Raji (cell line): ENCODE data around the gene H2AZ2.

Experiments
- POLR2A ChIP-seq: IDR thresholded peaks from 2 replicates; pipeline ENCODE4 v1.6.1; 2011; ENCODE audit warnings: low read depth, low read length, control low read depth; ENCODE audit not compliant: insufficient read depth

H2AZ2 gene

DNA sequence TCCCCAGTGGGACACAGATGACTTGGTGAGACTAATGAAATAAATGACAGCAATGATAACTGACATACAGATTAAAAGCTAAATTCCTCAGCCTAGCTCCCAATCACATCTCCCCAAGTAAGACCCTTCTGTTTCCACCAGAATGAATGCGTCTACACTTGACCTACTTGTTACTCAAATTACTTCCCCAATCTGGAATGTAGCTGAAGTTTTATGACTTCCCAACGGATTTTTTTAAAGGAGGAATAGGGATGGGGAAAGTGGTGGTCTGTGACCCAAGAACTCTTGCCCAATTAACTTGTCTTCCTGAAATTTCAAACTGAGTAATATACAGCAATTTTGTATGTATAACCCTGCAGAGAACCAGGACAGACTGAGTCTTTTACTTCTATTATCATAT lies 9.1 kb downstream of the H2AZ2 start:
- TF ChIP-seq POLR2A, result no peak

DNA sequence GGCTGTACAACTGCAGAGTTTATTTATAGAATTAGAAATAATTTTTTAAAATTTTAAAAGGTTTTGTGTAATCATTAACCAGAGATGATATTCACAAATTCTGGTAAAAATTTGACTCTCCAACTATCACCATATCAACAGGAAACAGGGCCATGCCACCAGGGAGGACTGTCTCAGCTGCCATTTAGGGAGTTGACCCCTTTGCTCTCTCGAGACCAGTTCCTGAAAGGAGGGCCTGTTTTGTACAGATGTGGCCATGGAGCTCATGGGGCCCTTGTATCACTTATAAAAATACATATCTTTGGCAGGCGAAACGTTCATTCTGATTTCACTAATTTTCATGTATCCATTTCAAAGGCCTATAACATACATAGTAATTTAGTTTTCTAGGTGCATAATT lies 20.3 kb downstream of the H2AZ2 start:
- TF ChIP-seq POLR2A, result no peak

DNA sequence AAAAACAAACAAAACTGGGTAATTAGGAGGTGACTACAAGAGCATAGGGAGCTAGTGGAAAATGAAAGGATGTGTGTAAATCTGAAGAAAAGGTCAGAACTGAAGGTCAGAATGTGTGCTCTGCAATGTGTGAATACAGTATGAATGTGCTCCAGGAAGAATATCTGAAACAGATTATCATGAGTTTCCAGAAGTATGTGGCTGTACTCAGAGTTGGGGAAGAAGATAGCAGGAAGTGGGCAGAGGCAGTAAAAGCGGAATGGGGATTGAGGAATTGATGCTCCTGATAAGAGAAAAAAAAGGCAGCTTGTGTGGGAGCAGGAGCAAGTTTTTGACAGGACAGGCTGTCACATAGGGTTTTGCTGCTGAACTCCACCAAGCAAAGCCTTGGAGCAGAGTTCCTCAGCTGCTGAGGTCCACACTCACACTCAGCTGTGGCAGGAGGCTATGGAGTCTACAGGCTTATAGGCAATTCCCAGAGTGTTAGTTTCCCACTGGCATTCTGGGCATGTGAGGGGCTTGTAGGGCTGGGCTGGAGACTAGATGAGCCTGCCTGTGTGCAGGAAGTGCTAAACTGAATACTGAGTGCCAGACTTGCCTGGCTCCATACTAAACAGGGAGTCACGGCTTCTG lies 22.9 kb downstream of the H2AZ2 start:
- TF ChIP-seq POLR2A, result no peak

DNA sequence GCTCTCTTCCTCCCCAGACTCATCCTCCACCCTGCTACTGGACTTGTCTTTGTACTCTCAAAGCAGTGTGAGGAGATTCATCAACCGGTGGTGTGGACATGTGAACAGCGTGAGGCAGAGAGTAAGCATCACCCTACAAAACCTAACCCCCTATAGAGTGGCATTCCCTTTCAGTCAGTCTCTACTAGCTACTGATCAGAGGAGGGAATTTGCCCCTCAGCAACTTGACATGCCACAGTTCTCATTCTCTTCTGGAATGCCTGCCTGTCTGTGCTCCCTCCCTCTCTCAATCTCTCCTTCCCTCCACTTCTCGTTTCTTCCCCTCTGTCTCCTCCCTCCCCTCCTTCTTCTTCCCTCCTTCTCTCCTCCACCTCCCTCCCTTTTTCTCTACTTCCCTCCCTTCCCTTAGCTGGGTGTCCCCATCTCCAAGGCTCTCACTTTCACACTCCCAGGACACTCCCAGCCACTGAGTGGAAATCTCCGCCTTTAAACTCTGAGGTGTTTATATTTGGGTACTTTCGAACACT lies 24.6 kb downstream of the H2AZ2 start:
- no peak for TF ChIP-seq POLR2A

DNA sequence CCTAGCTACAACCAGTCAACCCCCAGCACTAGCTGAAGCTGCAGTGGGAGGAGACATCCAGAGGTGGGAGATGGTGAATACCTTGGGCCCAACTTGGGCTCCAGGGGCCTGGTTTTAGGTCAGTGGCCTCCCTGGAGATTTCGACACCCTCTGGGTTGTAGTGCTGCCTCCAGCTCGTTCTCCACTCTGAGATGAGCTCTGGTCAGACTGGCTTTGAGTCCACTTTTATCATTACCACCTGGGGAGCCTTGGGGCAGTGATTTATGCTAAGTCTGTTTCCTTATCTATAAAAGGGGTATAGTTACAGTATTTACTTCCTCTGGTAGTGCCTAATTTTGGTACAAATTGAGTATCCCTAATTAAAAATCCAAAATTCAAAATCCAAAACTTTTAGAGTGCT lies 28.6 kb downstream of the H2AZ2 start:
- no peak for TF ChIP-seq POLR2A

DNA sequence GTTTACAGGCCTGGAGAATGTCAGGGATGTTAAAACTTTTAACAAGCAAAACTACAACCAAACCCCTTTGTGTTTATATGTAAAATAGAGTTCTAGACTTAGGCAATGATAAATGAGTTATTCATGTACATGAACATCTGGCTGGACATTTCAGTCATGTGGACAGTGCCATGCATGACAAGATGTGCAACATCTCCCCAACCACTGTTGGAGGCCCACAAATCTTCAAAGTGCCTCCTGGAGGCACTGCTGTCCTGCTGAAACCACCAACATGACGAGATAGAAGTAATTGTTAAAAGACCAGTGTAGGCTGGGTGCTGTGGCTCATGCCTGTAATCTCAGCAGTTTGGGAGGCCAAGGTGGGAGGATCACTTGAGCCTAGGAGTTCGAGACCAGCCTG lies 33.0 kb downstream of the H2AZ2 start:
- no peak for TF ChIP-seq POLR2A

DNA sequence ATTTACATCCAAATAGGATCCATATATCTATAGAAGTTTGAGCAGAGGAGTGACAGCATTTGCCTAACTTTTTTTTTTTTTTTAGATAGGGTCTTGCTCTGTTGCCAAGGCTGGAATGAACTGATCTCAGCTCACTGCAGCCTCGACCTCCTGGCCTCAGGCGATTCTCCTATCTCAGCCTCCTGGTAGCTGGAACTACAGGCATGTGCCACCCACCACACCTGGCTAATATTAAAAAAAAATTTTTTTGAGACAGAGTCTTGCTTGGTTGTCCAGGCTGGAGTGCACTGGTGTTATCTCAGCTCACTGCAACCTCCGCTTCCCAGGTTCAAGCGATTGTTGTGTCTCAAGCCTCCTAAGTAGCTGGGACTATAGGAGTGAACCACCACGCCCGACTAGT lies 36.3 kb downstream of the H2AZ2 start:
- TF ChIP-seq POLR2A, result no peak

DNA sequence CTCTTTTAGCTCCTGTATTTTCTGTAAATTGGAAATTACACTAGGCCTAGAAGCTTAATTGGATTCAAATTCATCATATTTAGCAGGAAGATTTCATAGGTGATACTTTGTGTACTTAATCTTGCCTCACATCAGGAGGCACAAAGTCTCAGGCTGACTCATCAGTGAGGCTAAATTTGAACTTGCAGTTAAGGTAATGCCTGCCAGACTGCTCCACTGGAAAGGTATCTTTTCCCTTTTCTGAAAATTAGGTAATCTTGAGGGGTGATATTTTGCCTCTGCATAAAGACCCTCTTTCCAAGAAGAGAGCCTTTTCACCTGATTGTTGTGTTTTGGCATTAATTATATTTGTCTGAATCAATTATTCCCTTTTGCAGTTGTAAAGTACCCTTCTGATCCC lies 36.8 kb downstream of the H2AZ2 start:
- no peak for TF ChIP-seq POLR2A

DNA sequence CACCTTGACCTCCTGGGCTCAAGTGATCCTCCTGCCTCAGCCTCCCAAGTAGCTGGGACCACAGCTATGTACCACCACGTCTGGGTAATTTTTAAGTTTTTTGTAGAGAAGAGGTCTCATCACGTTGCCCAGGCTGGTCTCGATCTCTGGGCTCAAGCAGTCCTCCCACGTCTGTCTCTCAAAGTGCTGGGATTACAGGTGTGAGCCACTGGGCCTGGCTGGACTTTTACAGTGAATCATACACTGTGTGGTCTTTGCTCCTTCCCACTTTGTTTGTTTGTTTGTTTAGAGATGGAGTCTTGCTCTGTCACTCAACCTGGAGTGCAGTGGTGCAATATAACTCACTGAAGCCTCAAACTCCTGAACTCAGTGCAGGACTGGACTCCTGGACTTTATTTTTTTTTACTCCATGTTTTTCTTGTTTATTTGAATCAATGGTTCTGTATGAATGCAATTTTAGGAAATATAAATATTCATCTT lies 38.9 kb downstream of the H2AZ2 start:
- no peak for TF ChIP-seq POLR2A

DNA sequence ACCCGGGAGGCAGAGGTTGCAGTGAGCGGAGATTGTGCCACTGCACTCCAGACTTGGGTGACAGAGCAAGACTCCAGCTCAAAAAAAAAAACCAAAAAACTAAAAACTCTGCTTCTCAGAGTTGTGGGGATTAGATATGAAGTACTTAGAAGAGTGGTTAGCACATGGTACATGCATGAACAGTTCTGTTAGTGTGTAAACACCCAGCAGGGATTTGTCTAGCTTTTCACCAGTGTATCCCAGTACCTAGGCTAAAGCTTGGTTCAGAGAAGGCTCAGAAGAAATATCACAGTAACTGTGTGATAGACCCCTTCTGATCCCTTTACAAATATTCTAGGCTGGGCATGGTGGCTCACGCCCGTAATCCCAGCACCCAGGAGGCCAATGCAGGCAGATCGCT lies 41.9 kb downstream of the H2AZ2 start:
- TF ChIP-seq POLR2A, result no peak

DNA sequence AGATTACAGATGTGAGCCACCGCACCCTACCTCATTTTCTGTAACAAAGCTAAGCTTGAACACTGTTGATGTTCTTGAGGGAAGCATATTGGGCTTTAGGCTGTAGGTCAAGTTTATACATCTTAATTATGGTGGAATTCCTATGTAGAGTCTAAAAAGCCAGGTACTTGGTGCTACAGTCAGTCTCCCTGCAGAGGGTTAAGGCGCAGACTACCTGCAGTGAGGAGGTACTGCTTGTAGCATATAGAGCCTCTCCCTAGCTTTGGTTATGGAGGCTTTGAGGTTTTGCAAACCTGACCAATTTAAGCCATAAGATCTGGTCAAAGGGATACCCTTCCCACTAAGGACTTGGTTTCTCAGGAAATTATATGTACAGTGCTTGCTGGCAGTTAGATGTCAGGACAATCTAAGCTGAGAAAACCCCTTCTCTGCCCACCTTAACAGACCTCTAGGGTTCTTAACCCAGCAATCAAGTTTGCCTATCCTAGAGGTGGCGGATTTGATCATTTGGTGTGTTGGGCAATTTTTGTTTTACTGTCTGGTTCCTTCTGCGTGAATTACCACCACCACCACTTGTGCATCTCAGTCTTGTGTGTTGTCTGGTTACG lies 45.4 kb downstream of the H2AZ2 start:
- TF ChIP-seq POLR2A, result no peak

DNA sequence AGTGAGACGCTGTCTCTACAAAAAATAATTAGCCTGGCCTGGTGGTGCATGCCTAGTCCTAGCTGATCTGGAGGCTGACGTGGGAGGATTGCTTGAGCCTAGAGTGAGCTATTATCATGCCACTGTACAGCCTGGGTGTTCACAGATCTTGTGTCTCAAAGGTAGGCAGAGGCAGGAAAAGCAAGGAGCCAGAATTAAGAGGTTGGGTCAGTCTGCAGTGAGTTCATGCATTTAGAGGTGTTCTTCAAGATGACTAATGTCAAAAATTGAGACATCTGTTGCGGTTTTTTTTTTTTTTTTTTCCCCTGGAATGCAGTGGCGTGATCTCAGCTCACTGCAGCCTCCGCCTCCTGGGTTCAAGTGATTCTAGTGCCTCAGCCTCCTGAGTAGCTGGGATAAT lies 46.0 kb downstream of the H2AZ2 start:
- TF ChIP-seq POLR2A, result no peak

DNA sequence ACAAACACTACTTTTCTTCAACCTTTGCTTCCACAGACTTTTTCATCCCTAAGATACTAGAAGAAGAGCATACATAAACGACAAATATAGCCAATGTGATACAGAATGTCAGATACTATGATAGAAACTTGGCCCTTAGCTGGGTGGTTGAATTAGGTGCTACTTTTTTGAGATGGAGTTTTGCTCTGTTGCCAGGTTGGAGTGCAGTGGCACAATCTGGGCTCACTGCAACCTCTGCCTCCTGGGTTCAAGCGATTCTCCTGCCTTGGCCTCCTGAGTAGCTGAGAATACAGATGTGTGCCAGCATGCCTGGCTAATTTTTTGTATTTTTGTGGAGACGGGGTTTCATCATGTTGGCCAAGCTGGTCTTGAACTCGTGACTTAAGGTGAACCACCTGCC lies 47.9 kb downstream of the H2AZ2 start:
- TF ChIP-seq POLR2A, result no peak

DNA sequence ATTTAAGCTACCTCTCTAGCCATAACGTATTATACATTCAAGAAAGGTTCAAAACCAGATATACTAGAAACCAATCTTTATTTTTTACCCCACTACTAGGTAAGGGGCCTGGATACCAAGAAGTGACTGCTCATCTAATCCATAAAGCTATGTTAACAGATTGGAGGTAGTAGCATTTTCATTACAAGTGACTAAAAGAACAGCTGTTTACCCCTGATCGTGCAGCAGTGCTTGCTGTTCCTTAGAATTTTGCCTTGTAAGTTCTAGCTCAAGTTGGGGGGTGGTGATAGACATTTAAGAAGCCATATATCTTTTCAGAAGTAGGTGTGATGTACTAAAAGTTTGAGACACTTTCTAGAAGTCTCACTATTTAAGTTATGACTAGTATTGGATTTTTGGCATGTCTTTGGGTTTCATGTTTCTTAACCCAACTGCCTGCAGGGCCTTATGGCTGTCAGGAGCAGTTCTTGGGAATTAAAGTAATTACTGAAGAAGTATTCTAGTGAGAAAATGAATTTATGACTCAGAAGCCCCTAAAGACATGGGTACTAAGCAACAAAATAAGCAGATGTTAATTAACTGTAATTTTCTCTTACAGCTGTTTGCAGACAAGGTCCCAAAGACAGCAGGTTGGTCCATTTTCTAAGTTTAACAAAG lies 49.1 kb downstream of the H2AZ2 start:
- no peak for TF ChIP-seq POLR2A

DNA sequence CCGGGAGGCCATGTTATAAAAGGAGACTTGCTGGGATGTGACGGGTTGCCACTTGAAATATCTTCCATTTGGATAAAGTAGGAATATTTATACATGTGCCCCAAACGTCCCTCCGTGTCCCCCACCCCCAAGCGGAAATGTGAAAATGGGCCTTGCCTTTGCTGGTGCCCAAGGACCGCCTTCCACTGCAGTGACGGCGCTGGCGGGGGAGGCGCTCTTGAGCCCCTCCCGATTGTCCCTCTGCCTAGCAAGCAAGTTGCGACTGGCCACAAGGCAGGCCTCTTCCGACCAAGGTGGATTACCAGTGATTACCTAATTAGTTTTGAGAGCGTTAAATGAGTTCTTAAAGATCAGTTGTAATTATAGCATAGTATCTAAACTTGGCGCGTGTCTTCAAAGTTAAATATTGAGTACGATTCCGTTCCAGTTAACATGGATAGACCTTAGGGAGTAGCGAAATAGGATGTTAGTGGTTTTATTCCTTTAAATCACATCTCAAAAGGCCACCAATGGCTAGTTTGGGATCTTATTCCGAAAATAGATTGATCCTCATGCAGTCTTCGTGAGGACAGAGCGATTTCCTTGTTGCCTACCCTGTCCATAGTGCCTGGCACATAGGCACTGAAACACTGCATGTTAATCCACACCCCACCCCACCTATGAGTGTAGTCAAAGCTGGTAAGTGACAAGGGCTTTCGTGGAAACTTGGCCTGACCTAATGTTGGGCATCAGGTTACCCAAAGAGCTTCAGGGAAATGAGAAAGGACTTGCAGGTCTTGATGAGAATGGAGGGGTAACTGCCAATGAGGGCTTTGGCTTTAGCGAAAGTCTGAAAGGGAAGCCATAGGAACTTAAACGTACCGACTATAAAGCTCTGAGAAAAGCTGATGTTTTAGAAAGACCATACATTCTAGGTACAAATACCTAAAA lies 50.3 kb downstream of the H2AZ2 start:
- peak; percentile 52 for TF ChIP-seq POLR2A
